ENCODE data around the gene ITPR1.

Gene ITPR1

GRCh38 chr3:4690277-4690676 is 197.1 kb downstream of the ITPR1 start:
- DNase-seq = no peak

- DNase-seq = no peak
Measured at GRCh38 chr3:4693620-4694019, 200.5 kb downstream of the ITPR1 start.

DNA sequence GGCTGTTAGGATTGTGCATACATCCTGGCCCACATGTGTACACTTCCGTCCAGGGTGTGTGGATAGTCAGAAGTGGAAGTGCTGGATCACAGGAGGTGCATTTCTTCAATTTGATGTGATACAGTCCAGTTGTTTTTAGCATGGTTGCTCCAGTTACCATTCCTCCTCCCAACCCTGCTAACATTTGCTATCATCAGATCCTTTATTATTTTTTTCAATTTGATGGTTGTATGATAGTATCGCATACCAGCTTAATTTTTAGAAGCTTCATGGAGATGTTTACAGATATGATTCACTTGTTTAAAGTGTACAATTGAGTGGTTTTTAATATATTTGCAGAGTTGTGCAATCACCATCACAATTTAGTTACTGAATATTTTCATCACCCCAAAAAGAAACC is 202.7 kb downstream of the ITPR1 start:
- DNase-seq = no peak

DNA sequence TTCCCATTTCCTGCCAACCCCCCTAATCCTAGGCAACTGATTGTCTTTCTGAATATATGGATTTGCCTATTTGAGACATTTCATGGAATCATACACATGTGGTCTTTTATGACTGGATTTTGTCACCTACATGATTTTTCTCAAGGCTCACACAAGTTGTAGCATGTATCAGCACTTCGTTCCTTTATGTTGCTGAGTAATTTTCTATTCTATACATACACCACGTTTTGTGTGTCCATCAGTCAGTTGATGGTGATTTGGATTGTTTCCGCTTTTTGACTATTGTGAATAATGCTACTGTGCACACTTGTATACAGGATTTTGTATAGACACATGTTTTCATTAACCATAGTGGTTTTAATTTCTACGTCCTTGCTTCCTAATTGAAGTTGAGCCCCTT is 203.1 kb downstream of the ITPR1 start:
- no peak for DNase-seq

GRCh38 chr3:4698125-4698821 is 205.1 kb downstream of the ITPR1 start:
- DNase-seq = no peak

- no peak for DNase-seq
Measured at GRCh38 chr3:4703054-4703480, 209.9 kb downstream of the ITPR1 start.

- no peak for DNase-seq
Measured at GRCh38 chr3:4704552-4704951, 211.4 kb downstream of the ITPR1 start.

DNA sequence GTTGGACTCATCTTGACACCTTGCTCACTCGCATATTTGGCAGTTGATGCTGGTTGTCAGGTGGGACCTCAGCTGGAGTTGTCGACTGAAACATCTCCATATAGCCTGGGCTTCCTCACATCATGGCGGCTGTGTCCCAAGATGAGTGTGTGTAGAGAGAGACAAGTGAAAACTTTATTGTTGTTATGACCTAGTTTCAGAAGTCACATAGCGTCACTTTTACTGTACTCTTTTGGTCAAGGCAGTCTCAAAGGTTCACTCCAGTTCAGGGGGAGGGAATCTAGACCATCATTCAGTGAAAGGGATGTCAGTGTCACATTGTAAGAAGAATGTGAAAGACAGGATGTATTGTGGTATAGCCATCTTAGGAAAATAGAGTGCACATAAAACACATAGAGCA is 214.2 kb downstream of the ITPR1 start:
- DNase-seq = no peak

GRCh38 chr3:4708230-4708629 is 215.1 kb downstream of the ITPR1 start:
- no peak for DNase-seq

- DNase-seq = no peak
Measured at GRCh38 chr3:4709341-4709740, 216.2 kb downstream of the ITPR1 start.

DNA sequence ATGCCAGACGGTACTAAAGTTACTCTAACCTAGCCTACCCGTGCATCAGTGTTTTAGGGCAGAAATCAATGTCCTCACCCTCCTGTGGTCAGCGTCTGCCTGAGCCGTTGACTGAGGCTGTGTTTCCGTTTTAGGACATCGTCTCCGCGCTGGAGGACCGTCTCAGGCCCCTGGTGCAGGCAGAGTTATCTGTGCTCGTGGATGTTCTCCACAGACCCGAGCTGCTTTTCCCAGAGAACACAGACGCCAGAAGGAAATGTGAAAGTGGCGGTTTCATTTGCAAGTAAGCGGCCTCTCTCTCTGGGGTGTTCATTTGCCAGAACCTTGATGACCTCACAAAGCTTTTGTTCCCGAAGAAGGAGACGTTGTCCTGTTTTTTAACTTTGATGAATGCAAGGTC is 217.0 kb downstream of the ITPR1 start:
- DNase-seq = no peak

DNA sequence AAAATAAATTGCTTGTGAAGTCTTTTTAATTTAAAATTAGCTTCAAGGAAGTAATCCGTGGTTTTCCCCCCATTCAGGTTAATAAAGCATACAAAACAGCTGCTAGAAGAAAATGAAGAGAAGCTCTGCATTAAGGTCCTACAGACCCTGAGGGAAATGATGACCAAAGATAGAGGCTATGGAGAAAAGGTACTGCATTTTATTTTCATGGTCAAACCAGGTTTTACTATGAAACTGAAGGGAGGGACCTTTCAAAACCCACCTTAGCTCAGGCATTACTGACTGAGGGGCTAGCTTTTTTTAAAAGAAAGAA is 218.5 kb downstream of the ITPR1 start:
- no peak for DNase-seq

- DNase-seq = no peak
Measured at GRCh38 chr3:4712109-4712508, 219.0 kb downstream of the ITPR1 start.

DNA sequence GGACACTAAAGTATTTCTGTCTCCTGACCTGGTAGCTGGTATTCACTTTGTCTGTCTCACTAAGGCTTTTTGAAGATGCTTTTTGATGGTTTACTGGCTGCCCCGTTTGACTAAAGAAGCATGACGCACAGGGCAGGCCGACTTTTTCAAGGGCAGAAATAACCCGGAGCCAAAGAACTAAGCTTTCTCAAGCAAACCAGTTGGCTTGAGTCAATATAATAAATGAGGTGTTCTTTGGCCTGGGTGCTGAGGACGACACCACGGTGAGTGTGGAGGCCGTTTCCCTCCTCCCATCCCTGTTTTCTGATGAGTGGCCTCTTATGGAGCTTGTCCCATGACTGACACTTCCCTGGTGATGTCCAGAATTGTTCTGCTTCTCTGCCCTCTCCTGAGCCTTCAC is 220.9 kb downstream of the ITPR1 start:
- no peak for DNase-seq

DNA sequence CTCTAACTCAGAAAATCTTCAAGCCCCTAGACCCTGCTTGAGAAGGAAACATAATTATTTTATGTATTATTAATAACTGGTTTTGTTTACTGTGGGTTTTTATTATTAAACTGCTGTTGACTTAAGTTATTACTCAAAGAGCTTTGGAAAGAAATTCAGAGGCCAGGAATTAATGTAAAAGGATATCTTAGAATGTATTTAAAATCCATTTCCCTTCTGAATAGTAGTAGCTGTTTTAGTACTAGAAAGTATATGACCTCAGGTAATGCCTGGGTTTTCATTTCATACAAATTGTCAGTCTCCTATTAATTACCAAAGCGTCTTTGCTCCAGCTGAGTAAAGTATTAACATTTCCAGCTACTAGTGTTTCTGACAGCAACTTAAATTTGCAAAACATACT is 223.1 kb downstream of the ITPR1 start:
- no peak for DNase-seq

GRCh38 chr3:4716706-4717362 is 223.7 kb downstream of the ITPR1 start:
- DNase-seq = no peak

GRCh38 chr3:4717363-4717740 is 224.2 kb downstream of the ITPR1 start:
- DNase-seq = no peak

GRCh38 chr3:4718179-4718736 is 225.1 kb downstream of the ITPR1 start:
- DNase-seq = no peak

DNA sequence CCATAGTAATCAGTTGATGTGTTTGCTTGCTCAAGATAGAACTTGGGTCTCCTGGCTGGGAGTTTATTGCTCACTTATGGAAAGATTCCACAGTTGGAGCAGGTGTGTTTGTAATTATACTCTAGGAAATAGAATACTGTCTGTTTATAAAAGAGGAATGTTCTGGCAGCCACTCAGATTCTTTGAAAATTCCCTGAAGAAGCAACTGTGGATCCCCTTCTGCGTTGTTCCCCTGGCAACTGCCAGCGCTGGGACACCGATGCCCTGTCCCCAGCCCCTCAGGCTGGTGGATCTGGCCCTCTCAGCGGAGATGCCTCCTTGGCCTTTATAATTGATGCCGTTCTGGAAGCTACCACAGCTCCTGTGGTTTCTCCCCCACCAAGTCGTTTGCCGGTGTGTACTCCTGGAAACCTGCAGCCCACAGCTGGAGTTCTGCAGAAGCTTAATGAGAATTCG is 225.9 kb downstream of the ITPR1 start:
- no peak for DNase-seq

- DNase-seq = no peak
Measured at GRCh38 chr3:4720316-4721075, 227.3 kb downstream of the ITPR1 start.

GRCh38 chr3:4721511-4721911 is 228.4 kb downstream of the ITPR1 start:
- no peak for DNase-seq

DNA sequence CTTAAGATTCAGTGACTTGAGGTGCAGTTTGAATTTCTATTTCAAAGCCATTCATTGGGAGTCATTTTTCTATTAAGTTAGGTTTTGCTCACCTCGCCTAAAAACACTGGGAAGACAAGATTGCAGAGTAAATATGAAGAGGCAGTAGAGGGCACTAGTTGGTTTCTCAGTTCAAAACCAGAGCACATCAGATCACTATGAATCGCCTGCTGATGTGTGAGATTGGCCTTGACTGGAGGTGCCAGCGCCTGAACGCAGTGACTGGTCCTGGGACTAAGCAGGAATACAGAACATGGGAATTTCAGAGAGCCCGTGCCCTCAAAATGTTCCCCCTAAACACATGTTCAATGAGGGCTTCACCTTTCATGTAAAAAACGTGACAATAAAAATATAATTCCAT is 229.0 kb downstream of the ITPR1 start:
- no peak for DNase-seq

- DNase-seq = no peak
Measured at GRCh38 chr3:4724051-4724629, 231.0 kb downstream of the ITPR1 start.

Data from effector CD8-positive, alpha-beta T cell (primary cell).